GM13976 (cell line): ENCODE measurements around the gene JUN.

Experiments
- DNase-seq: peaks from one replicate; pipeline ENCODE4 v3.0.0; 2012; ENCODE audit warnings: low spot score
- CTCF ChIP-seq: IDR thresholded peaks from 2 replicates; pipeline ENCODE4 v1.5.1; 2012; ENCODE audit warnings: borderline replicate concordance, mild to moderate bottlenecking; ENCODE audit not compliant: insufficient read depth; ENCODE audit errors: extremely low read depth, missing control alignments, control extremely low read depth
- in situ Hi-C: fragments of 300-500 bp; cut with MboI; formaldehyde crosslinking; loops from one replicate; pipeline ENCODE4 v1.12.0; 2022; ENCODE audit warnings: low sequenced_read_pairs, mixed read lengths, inconsistent platforms; ENCODE audit not compliant: unreplicated experiment

Gene JUN

GRCh38 chr1:58791106-58791505 is 7.3 kb upstream of the JUN start:
- no peak for TF ChIP-seq CTCF
- in situ Hi-C loops: loop anchor here (25.0 kb wide), 1 partner anchor 496 kb away; the partner anchor contains the start of gene FGGY
- DNase-seq: no peak

- no peak for TF ChIP-seq CTCF
- in situ Hi-C loops: loop anchor here (25.0 kb wide), 1 partner anchor 497 kb away; the partner anchor contains the start of gene FGGY
- DNase-seq: no peak
These were observed 6.3 kb upstream of the JUN start for GRCh38 chr1:58789996-58790660.

- TF ChIP-seq CTCF: no peak
- in situ Hi-C loops: loop anchor here (25.0 kb wide), 1 partner anchor 498 kb away; the partner anchor contains the start of gene FGGY
- DNase-seq: no peak
These were observed 5.5 kb upstream of the JUN start for GRCh38 chr1:58789322-58789856.

- in situ Hi-C loops: loop anchor here (25.0 kb wide), 1 partner anchor 499 kb away; the partner anchor contains the start of gene FGGY
- TF ChIP-seq CTCF: no peak
- no peak for DNase-seq
These were observed 4.4 kb upstream of the JUN start for GRCh38 chr1:58788259-58788658.

- TF ChIP-seq CTCF: no peak
- in situ Hi-C loops: loop anchor here (25.0 kb wide), 1 partner anchor 500 kb away; the partner anchor contains the start of gene FGGY
- no peak for DNase-seq
These were observed 3.0 kb upstream of the JUN start for GRCh38 chr1:58786927-58787245.

GRCh38 chr1:58786184-58786926 is 2.5 kb upstream of the JUN start:
- DNase-seq: no peak
- TF ChIP-seq CTCF: no peak
- in situ Hi-C loops: loop anchor here (25.0 kb wide), 1 partner anchor 501 kb away; the partner anchor contains the start of gene FGGY
